Measurements from ENCODE around the gene SUGCT. TPM values are rescaled to one million over a fixed set of nuclear protein-coding genes. Genes with fewer than 3 reads are reported as not detected.

The SUGCT gene
- total and polyA plus RNA-seq, 2 of the 13 experiments (the other 11 are each of a cell fraction or from before 2014, with no cell fraction given), result 10.1 to 22.2 TPM

DNA sequence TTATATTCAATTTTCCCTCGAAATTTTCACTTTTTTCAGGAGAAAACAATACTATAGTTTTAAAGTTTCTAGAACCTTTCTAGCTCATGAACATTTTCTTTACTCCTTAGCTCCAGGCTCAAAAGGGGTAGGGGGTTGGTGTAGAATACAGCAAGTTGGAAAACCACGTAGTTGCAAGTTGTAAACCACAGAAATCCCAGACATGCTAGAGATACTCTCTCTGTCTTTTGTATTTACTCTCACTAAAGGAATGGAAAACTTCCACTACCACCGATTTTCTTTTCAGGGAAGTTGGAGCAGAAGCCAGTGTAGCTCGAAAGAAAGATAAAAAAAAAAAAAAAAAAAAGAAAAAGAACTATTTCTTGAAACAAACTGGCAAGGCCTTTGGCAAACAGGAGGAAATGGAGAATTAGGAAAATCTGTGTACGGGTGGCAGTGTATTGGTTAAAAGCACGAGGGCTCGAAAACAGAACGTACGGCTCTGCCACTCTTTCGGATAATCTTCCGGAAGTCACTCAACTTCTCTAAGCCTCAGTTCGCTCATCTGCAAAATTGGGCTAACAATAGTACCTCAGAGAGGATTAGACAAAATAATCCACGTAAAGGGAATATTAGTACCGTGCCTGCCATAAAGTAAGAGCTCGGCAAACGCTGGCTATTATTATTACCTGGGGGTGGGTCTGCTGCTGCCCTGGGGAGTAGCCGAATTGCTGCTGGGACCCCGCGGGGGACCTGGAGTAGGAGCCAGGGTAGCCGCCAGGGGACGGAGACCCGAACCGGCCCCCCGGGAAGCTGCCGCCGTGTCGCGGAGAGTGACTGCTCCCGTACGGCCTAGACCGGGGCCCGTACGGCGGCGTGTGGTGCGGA is 1.0 kb upstream of the SUGCT start (continued):
- TF ChIP-seq AHR (CRISPR knock-in tag; IDR thresholded peaks at IDR 0.05) (0 out of 2 replicates have a peak, but pooled peaks have one; percentile 0), HNRNPLL (IDR thresholded peaks at IDR 0.05; ENCODE audit: low read depth, low read length, poor library complexity, severe bottlenecking) (no peak), ARHGAP35 (CRISPR knock-in tag; IDR thresholded peaks at IDR 0.05; ENCODE audit: borderline replicate concordance) (no peak), RARA (CRISPR knock-in tag; IDR thresholded peaks at IDR 0.05) (no peak), DR1 (CRISPR knock-in tag; IDR thresholded peaks at IDR 0.05) (no peak), HDAC2 (CRISPR knock-in tag; IDR thresholded peaks at IDR 0.05) (no peak), PRPF4 (IDR thresholded peaks at IDR 0.05; ENCODE audit: low read depth, low read length, poor library complexity, severe bottlenecking) (no peak), ZNF225 (CRISPR knock-in tag; IDR thresholded peaks at IDR 0.05) (0 out of 2 replicates have a peak, but pooled peaks have one; percentile 18), ZNF781 (CRISPR knock-in tag; IDR thresholded peaks at IDR 0.05; ENCODE audit: borderline replicate concordance, not compliant biosample characterization) (peak; percentile 10), ELF1 (CRISPR knock-in tag; IDR thresholded peaks at IDR 0.05) (no peak; the same call in 1 of the 2 replicates)
- TF ChIP-seq, protein P1, sequence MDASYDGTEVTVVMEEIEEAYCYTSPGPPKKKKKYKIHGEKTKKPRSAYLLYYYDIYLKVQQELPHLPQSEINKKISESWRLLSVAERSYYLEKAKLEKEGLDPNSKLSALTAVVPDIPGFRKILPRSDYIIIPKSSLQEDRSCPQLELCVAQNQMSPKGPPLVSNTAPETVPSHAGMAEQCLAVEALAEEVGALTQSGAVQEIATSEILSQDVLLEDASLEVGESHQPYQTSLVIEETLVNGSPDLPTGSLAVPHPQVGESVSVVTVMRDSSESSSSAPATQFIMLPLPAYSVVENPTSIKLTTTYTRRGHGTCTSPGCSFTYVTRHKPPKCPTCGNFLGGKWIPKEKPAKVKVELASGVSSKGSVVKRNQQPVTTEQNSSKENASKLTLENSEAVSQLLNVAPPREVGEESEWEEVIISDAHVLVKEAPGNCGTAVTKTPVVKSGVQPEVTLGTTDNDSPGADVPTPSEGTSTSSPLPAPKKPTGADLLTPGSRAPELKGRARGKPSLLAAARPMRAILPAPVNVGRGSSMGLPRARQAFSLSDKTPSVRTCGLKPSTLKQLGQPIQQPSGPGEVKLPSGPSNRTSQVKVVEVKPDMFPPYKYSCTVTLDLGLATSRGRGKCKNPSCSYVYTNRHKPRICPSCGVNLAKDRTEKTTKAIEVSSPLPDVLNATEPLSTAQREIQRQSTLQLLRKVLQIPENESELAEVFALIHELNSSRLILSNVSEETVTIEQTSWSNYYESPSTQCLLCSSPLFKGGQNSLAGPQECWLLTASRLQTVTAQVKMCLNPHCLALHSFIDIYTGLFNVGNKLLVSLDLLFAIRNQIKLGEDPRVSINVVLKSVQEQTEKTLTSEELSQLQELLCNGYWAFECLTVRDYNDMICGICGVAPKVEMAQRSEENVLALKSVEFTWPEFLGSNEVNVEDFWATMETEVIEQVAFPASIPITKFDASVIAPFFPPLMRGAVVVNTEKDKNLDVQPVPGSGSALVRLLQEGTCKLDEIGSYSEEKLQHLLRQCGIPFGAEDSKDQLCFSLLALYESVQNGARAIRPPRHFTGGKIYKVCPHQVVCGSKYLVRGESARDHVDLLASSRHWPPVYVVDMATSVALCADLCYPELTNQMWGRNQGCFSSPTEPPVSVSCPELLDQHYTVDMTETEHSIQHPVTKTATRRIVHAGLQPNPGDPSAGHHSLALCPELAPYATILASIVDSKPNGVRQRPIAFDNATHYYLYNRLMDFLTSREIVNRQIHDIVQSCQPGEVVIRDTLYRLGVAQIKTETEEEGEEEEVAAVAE (CRISPR knock-in tag; IDR thresholded peaks at IDR 0.05; ENCODE audit: borderline replicate concordance), result no peak; the same call in 1 of the 2 replicates
- TF ChIP-seq, protein P2, sequence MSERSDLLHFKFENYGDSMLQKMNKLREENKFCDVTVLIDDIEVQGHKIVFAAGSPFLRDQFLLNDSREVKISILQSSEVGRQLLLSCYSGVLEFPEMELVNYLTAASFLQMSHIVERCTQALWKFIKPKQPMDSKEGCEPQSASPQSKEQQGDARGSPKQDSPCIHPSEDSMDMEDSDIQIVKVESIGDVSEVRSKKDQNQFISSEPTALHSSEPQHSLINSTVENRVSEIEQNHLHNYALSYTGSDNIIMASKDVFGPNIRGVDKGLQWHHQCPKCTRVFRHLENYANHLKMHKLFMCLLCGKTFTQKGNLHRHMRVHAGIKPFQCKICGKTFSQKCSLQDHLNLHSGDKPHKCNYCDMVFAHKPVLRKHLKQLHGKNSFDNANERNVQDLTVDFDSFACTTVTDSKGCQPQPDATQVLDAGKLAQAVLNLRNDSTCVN (CRISPR knock-in tag; IDR thresholded peaks at IDR 0.05; ENCODE audit: borderline replicate concordance), result no peak
- TF ChIP-seq, protein P3, sequence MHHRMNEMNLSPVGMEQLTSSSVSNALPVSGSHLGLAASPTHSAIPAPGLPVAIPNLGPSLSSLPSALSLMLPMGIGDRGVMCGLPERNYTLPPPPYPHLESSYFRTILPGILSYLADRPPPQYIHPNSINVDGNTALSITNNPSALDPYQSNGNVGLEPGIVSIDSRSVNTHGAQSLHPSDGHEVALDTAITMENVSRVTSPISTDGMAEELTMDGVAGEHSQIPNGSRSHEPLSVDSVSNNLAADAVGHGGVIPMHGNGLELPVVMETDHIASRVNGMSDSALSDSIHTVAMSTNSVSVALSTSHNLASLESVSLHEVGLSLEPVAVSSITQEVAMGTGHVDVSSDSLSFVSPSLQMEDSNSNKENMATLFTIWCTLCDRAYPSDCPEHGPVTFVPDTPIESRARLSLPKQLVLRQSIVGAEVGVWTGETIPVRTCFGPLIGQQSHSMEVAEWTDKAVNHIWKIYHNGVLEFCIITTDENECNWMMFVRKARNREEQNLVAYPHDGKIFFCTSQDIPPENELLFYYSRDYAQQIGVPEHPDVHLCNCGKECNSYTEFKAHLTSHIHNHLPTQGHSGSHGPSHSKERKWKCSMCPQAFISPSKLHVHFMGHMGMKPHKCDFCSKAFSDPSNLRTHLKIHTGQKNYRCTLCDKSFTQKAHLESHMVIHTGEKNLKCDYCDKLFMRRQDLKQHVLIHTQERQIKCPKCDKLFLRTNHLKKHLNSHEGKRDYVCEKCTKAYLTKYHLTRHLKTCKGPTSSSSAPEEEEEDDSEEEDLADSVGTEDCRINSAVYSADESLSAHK (CRISPR knock-in tag; IDR thresholded peaks at IDR 0.05; ENCODE audit: borderline replicate concordance), result no peak
- TF ChIP-seq, protein P4, sequence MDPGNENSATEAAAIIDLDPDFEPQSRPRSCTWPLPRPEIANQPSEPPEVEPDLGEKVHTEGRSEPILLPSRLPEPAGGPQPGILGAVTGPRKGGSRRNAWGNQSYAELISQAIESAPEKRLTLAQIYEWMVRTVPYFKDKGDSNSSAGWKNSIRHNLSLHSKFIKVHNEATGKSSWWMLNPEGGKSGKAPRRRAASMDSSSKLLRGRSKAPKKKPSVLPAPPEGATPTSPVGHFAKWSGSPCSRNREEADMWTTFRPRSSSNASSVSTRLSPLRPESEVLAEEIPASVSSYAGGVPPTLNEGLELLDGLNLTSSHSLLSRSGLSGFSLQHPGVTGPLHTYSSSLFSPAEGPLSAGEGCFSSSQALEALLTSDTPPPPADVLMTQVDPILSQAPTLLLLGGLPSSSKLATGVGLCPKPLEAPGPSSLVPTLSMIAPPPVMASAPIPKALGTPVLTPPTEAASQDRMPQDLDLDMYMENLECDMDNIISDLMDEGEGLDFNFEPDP (CRISPR knock-in tag; conservative IDR thresholded peaks at IDR 0.05), result 0 out of 2 replicates have a peak, but pooled peaks have one; percentile 42
- TF ChIP-seq, protein P5, sequence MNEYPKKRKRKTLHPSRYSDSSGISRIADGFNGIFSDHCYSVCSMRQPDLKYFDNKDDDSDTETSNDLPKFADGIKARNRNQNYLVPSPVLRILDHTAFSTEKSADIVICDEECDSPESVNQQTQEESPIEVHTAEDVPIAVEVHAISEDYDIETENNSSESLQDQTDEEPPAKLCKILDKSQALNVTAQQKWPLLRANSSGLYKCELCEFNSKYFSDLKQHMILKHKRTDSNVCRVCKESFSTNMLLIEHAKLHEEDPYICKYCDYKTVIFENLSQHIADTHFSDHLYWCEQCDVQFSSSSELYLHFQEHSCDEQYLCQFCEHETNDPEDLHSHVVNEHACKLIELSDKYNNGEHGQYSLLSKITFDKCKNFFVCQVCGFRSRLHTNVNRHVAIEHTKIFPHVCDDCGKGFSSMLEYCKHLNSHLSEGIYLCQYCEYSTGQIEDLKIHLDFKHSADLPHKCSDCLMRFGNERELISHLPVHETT (CRISPR knock-in tag; conservative IDR thresholded peaks at IDR 0.05), result no peak
- TF ChIP-seq, protein P6, sequence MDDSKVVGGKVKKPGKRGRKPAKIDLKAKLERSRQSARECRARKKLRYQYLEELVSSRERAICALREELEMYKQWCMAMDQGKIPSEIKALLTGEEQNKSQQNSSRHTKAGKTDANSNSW (CRISPR knock-in tag; IDR thresholded peaks at IDR 0.05; ENCODE audit: borderline replicate concordance), result no peak
